ENCODE results near the gene BHLHA15. TPM values are rescaled to one million over a fixed set of nuclear protein-coding genes. Genes with fewer than 3 reads are reported as not detected.

The BHLHA15 gene
- total RNA-seq, 1 donor from 2014 or later = 0.32 TPM

DNA sequence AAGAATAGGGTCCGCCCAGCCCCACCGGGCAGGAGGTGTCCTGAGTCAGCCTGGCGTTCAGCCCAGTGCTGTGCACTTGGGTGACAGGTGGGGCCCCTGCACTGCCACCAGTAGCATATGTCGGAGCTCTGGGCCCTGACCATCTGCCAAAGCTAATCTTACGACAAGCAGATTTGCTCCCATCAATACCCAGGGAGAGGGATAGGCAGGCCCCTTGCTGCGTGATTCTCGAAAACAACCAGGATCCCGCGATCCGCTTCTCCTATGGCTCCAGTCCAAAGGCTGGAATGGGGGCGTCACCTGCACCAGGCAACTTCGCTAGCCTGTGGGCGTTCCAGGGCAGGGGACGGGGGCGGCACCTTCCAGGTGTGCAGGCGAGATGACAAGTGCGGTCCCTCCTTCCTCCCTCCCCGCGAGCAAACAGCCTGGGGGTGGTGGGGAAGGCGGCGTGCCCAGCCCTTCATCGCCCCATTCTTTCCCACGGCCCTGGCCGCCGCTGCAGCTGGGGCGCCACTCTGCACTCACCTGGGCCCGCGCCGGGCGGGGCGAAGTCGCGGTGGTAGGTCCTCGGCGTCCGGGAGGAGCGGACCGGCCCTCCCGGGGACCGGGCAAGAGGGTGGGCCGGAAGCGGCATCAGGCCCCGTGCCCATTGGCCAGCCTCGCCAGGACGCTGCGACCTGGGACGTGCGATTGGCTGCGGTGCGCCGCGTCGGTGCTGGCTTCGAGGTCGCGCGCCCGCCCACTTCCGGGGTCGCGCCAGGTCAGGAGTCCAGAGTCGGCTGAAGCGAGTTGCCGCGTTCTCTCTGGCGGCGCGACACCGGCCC is 40.6 kb downstream of the BHLHA15 start, which contains the start of gene TECPR1:
TECPR1 (minus strand) TSS at position 632 of the 824 bp plus-strand sequence. CDS start 6,086 bp downstream, outside the sequence.
- Mint-ChIP-seq H3K4me3 (ENCODE audit: unreplicated experiment) (peak within 1 kb of the TSS; percentile 96), H3K27ac (ENCODE audit: unreplicated experiment) (peak within 1 kb of the TSS; percentile 91), H3K36me3 (ENCODE audit: low read depth) (peaks cover 3% of the 10 kb centered on the region), H3K9me3 (ENCODE audit: low read depth) (no peaks in the 10 kb centered on the region), H3K27me3 (ENCODE audit: low read depth) (no peaks in the 10 kb centered on the region), H3K4me1 (ENCODE audit: low read depth) (peaks cover 27% of the 10 kb centered on the region)
- TF ChIP-seq, protein P1, sequence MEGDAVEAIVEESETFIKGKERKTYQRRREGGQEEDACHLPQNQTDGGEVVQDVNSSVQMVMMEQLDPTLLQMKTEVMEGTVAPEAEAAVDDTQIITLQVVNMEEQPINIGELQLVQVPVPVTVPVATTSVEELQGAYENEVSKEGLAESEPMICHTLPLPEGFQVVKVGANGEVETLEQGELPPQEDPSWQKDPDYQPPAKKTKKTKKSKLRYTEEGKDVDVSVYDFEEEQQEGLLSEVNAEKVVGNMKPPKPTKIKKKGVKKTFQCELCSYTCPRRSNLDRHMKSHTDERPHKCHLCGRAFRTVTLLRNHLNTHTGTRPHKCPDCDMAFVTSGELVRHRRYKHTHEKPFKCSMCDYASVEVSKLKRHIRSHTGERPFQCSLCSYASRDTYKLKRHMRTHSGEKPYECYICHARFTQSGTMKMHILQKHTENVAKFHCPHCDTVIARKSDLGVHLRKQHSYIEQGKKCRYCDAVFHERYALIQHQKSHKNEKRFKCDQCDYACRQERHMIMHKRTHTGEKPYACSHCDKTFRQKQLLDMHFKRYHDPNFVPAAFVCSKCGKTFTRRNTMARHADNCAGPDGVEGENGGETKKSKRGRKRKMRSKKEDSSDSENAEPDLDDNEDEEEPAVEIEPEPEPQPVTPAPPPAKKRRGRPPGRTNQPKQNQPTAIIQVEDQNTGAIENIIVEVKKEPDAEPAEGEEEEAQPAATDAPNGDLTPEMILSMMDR (IDR thresholded peaks at IDR 0.05) = no peak
- DNase-seq (ENCODE audit: low spot score) = peak; percentile 95

DNA sequence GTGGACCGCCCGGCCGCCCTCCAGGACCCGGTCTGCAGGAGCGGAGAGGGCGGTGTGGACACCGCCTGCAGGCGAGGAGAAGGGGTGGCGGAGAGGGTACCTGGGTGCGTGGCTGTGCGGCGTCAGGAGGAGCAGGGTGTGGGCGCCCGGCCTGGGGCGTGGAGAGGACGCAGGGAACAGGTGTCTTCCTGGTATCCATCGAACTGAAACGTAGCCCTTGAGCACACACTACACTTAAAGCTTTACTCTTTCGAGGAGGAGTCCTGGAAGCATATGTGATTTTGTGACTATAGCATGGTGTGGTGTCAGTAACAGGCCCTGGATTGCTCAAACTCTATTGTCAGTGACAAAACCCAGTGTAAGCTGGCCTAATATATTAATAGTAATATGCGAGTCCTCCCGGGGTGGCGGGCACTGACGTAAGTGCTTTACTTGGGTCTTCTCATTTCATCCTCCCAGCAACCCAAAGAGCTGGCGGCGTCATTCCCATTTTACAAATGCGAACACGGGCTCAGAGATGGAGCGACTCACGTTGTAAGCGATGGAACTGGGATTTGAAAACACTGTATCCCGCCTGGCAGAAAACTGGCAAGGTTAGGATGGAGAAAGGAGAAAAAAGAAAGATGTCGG is 41.3 kb downstream of the BHLHA15 start:
- H3K4me1 Mint-ChIP-seq (ENCODE audit: low read depth) = peaks cover 27% of the 10 kb centered on the region
- peaks cover 5% of the 10 kb centered on the region for H3K36me3 Mint-ChIP-seq (ENCODE audit: low read depth)
- DNase-seq (ENCODE audit: low spot score) = no peak
- no peaks in the 10 kb centered on the region for H3K27me3 Mint-ChIP-seq (ENCODE audit: low read depth)
- H3K27ac Mint-ChIP-seq (ENCODE audit: unreplicated experiment) = peak overlapping the region; percentile 91
- TF ChIP-seq, protein P1 (IDR thresholded peaks at IDR 0.05) = peak; percentile 49
- H3K9me3 Mint-ChIP-seq (ENCODE audit: low read depth) = no peaks in the 10 kb centered on the region
- H3K4me3 Mint-ChIP-seq (ENCODE audit: unreplicated experiment) = peak overlapping the region; percentile 96

DNA sequence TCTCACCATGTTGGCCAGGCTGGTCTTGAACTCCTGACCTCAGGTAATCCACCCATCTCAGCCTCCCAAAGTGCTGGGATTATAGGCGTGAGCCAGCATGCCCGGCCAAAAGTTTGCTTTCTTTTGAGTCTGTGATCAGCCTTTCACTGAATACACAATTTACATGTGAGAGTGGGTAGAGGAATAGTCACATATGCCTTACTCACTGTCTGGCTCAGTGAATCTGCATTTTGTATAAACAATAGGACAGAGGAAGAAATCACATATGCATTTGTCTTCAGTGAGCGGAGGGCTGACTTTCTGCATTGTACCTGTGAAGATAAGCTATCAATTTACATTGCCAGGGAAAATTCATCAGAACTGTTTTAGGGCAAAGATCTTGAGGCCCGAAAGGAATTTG is 43.3 kb downstream of the BHLHA15 start:
- TF ChIP-seq, protein P1 (IDR thresholded peaks at IDR 0.05) = no peak
- DNase-seq (ENCODE audit: low spot score) = no peak
- Mint-ChIP-seq H3K9me3 (ENCODE audit: low read depth) (no peaks in the 10 kb centered on the region), H3K4me1 (ENCODE audit: low read depth) (peaks cover 27% of the 10 kb centered on the region), H3K27ac (ENCODE audit: unreplicated experiment) (no peak overlapping the region), H3K4me3 (ENCODE audit: unreplicated experiment) (no peak overlapping the region), H3K36me3 (ENCODE audit: low read depth) (peaks cover 4% of the 10 kb centered on the region), H3K27me3 (ENCODE audit: low read depth) (no peaks in the 10 kb centered on the region)

DNA sequence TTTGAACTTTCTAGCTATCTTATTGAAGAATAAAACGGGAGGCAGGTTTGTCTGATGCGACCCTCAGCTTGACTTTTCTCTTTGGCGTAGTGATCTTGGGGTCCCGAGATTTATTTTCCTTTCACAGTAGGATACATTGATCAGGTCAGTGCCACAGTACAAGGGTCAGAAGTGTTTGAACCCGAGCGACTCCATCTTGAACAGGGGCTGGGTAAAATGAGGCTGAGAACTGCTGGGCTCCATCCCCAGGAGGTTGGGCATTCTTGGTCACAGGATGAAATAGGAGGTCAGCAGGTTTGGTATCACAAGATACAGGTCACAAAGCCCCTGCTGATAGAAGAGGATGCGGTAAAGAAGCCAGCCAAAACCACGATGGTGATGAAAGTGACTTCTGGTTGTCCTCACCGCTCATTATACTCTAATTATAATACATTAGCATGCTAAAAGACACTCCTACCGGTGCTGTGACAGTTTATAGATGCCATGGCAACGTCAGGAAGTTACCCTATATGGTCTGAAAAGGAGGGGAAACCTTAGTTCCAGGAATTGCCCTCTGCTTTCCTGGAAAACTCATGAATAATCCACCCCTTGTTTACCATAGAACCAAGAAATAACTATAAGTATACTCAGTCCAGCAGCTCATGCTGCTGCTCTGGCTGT is 43.8 kb downstream of the BHLHA15 start:
- TF ChIP-seq, protein P1 (IDR thresholded peaks at IDR 0.05) = no peak
- Mint-ChIP-seq H3K27me3 (ENCODE audit: low read depth) (no peaks in the 10 kb centered on the region), H3K4me1 (ENCODE audit: low read depth) (peaks cover 24% of the 10 kb centered on the region), H3K4me3 (ENCODE audit: unreplicated experiment) (no peak overlapping the region), H3K9me3 (ENCODE audit: low read depth) (no peaks in the 10 kb centered on the region), H3K27ac (ENCODE audit: unreplicated experiment) (no peak overlapping the region), H3K36me3 (ENCODE audit: low read depth) (peaks cover 4% of the 10 kb centered on the region)
- DNase-seq (ENCODE audit: low spot score) = no peak

GRCh38 chr7:98256431-98256830 is 45.2 kb downstream of the BHLHA15 start:
- H3K27me3 Mint-ChIP-seq (ENCODE audit: low read depth) = no peaks in the 10 kb centered on the region

More at GRCh38 chr7:98256431-98256830, 45.2 kb downstream of the BHLHA15 start:
- Mint-ChIP-seq H3K9me3 (ENCODE audit: low read depth) (no peaks in the 10 kb centered on the region), H3K27ac (ENCODE audit: unreplicated experiment) (no peak overlapping the region), H3K4me3 (ENCODE audit: unreplicated experiment) (no peak overlapping the region), H3K4me1 (ENCODE audit: low read depth) (peaks cover 16% of the 10 kb centered on the region), H3K36me3 (ENCODE audit: low read depth) (peaks cover 4% of the 10 kb centered on the region)
- no peak for DNase-seq (ENCODE audit: low spot score)
- TF ChIP-seq, protein P1 (IDR thresholded peaks at IDR 0.05) = no peak
